Thyroid gland (tissue), 4 donors: ENCODE data around the gene ELMO1. TPM values are rescaled to one million over a fixed set of nuclear protein-coding genes. Genes with fewer than 3 reads are reported as not detected.

Source experiments
- DNase-seq, 2 donors: peaks; one replicate each; pipeline ENCODE4 v3.0.0-alpha.2; 2019
- H3K27ac ChIP-seq, 3 donors: fragments of 200-600 bp; sonication (generic); 1 replicate in 2 of 3; 2 replicates in 1 of 3; pipeline ENCODE4 v1.5.1; 2016 to 2019; ENCODE audit warnings: mild to moderate bottlenecking in 1 of 3, moderate library complexity in 1 of 3
- H3K27me3 ChIP-seq: fragments of 200-600 bp; sonication (generic); one replicate; pipeline ENCODE4 v1.5.1; 2019
- H3K36me3 ChIP-seq, 2 donors: fragments of 200-600 bp; sonication (generic); one replicate each; pipeline ENCODE4 v1.5.1; 2016 to 2019
- H3K4me1 ChIP-seq, 2 donors: fragments of 200-600 bp; sonication (generic); one replicate each; pipeline ENCODE4 v1.5.1; 2017 to 2019
- H3K4me3 ChIP-seq, 3 donors: fragments of 200-600 bp; sonication (generic); replicated peaks in 1 of 3; 1 replicate in 2 of 3; 2 replicates in 1 of 3; pipeline ENCODE4 v1.5.1; 2016; ENCODE audit warnings: mild to moderate bottlenecking in 1 of 3
- H3K9me3 ChIP-seq: fragments of 200-600 bp; sonication (generic); one replicate; pipeline ENCODE4 v1.5.1; 2017
- CTCF ChIP-seq, 6 experiments: fragments of 200-600 bp in 3 of 6; fragments of 450-650 bp in 3 of 6; sonication (generic) in 3 of 6; IDR thresholded peaks; one replicate each; pipeline ENCODE4 v1.5.1; 2016 to 2019; ENCODE audit warnings: antibody characterized with exemption in 6 of 6, mild to moderate bottlenecking in 2 of 6, inconsistent platforms in 1 of 6, moderate library complexity in 1 of 6
- POLR2A ChIP-seq, 2 donors: fragments of 450-650 bp; IDR thresholded peaks; one replicate each; pipeline ENCODE4 v1.6.1; 2017; ENCODE audit warnings: antibody characterized with exemption in 2 of 2, mild to moderate bottlenecking in 2 of 2, moderate library complexity in 1 of 2
- WGBS, 2 donors: methylation state at CpG; one replicate each; pipeline ENCODE4 v1.1.5; 2017; 5-methylcytosine and 5-hydroxymethylcytosine counted together
- intact Hi-C: fragments of 100-400 bp; cut with DNase I; formaldehyde crosslinking; loops from one replicate; pipeline ENCODE4 v1.15.1; 2023
- total RNA-seq, 4 donors: library from RNA; depleted of rRNA; stranded (reverse); fragments of >200 nt; gene quantifications; one replicate each; pipeline ENCODE4 v1.2.3, GENCODE V29; 2016

Gene ELMO1
- total RNA-seq, 4 donors from 2014 or later: 168 to 423 (median 312) TPM

DNA sequence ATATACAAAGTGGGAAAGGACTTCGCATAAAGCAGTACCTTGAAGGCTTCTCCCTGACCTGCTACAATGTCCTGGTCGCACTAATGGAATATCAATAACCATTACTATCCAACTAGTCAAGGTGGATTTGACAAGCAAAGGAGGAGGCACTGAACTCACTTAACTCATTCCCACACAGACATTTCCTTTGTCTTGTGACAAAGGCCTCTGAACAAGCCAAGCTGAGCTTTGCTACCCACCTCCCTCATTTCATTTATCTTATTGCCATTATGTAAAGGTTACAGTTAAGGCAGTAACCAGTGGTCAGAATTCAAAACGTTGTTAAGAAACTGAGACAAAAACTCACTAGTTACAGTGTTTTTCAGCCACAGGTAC lies 7.3 kb downstream of the ELMO1 start:
- H3K9me3 ChIP-seq: no peaks in the 10 kb centered on the region
- H3K4me1 ChIP-seq: peaks cover 65 to 93% of the 10 kb centered on the region in 2 donors
- no peaks in the 10 kb centered on the region for H3K27me3 ChIP-seq
- H3K27ac ChIP-seq: peak overlapping the region; percentile 63 to 99 (median 97)
- H3K4me3 ChIP-seq: no peak overlapping the region
- 54 to 58% methylated on average over 3 of the region's 3 CpGs for WGBS, 2 donors
- TF ChIP-seq POLR2A (IDR thresholded peaks at IDR 0.05) (no peak), CTCF (IDR thresholded peaks at IDR 0.05) (no peak)
- intact Hi-C loops: no loop called here
- H3K36me3 ChIP-seq: no peaks in the 10 kb centered on the region
- no peak for DNase-seq

DNA sequence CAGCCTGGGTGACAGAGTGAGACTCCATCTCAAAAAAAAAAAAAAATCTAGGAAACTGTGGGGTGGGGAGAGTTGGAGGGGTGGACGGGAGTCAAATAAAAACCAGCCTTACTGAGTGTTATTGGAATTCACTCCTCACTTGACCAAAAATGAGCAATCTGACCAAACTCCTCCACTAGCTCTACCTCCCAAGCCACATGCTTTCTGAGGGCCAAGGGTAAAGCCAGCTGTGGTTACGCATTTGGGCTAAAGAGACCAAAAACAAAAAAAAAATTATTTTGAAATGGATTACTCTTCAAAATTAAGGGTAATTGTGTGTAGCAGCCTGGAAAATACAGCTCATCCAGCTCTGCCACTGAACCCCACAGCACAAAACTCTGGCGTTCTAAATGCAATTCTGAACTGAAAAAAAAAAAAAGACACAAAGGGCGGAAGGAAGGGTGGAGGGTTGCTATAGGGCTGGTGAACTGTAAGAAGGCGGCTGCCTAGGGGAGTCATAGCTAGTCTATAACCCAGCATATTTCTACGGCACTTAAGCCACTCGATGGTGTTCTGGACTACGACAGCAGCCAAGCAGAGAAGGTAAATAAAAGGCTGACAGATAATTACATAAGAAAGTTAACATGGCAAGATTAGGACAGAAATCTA lies 7.8 kb downstream of the ELMO1 start:
- WGBS, 2 donors: 20 to 28% methylated on average over 8 of the region's 8 CpGs
- no peaks in the 10 kb centered on the region for H3K27me3 ChIP-seq
- H3K36me3 ChIP-seq: no peaks in the 10 kb centered on the region
- DNase-seq: peak; percentile 23 to 35
- H3K27ac ChIP-seq: peak overlapping the region; percentile 63 to 99 (median 97)
- intact Hi-C loops: no loop called here
- H3K4me3 ChIP-seq: no peak overlapping the region
- H3K9me3 ChIP-seq: no peaks in the 10 kb centered on the region
- peaks cover 64 to 92% of the 10 kb centered on the region in 2 donors for H3K4me1 ChIP-seq
- TF ChIP-seq POLR2A (IDR thresholded peaks at IDR 0.05): peak in 1 of 2 donors; percentile 20
- TF ChIP-seq CTCF (IDR thresholded peaks at IDR 0.05): no peak

DNA sequence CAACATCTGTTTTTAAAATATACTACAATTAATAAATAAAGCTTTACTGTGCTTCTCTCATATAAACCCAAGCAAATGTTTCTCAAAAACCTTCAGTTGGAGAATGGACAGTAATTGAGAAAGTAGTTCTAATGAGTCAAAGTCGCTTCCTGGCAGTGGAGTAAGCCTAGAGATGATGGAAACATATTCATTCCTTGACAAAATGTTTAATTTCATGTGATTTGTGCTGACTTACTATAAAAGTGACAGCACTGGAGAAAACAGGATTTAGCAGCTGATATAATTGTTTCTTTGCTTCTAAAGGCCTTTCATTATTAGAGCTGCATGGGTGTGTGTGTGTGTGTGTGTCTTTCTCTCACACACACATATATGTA lies 9.0 kb downstream of the ELMO1 start:
- 89 to 91% methylated on average over 1 of the region's 1 CpG for WGBS, 2 donors
- peak overlapping the region; percentile 63 to 99 (median 97) for H3K27ac ChIP-seq

GRCh38 chr7:37438906-37439652 lies 9.6 kb downstream of the ELMO1 start:
- TF ChIP-seq CTCF (IDR thresholded peaks at IDR 0.05) (peak in 1 of 6 experiments; percentile 29), POLR2A (IDR thresholded peaks at IDR 0.05) (peak in 1 of 2 donors; percentile 57)
- Histone ChIP-seq H3K27ac (peak overlapping the region; percentile 63 to 99 (median 97)), H3K36me3 (no peaks in the 10 kb centered on the region), H3K4me1 (peaks cover 65 to 92% of the 10 kb centered on the region in 2 donors), H3K4me3 (no peak overlapping the region), H3K9me3 (no peaks in the 10 kb centered on the region), H3K27me3 (no peaks in the 10 kb centered on the region)
- intact Hi-C loops: no loop called here
- WGBS, 2 donors: 37 to 38% methylated on average over 4 of the region's 4 CpGs
- DNase-seq: peak; percentile 89 to 91

More for the DNA sequence above, 9.0 kb downstream of the ELMO1 start:
- H3K27me3 ChIP-seq: no peaks in the 10 kb centered on the region
- no peak for DNase-seq
- no peaks in the 10 kb centered on the region for H3K9me3 ChIP-seq
- H3K36me3 ChIP-seq: no peaks in the 10 kb centered on the region
- no peak overlapping the region for H3K4me3 ChIP-seq
- H3K4me1 ChIP-seq: peaks cover 64 to 92% of the 10 kb centered on the region in 2 donors
- intact Hi-C loops: no loop called here
- TF ChIP-seq POLR2A (IDR thresholded peaks at IDR 0.05) (no peak), CTCF (IDR thresholded peaks at IDR 0.05) (no peak)
